Activated CD4-positive, alpha-beta T cell treated with anti-CD3 and anti-CD28 coated beads for 4 hours (primary cell): ENCODE measurements around the gene FCF1.

Experiments
- DNase-seq, 2 donors: peaks; one replicate each; pipeline ENCODE4 v3.0.0-alpha.2; 2020

FCF1 gene

DNA sequence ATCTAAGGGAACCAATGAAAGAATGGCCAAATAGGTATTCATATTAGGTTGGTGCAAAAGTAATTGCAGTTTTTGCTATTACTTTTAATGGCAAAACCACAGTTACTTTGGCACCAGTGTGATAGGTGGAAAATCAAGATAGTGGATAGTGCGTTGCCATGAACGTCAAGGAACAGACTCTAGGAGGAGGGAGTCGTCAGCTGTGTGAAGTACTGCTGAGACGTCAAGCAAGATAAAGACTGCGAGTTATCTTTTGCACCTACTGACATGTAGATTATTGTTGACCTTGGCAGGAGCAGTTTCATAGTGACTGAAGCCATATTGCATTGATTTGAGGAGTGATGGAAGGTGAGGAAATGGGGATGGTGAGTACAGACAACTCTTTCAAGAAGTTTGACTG lies 58.5 kb downstream of the FCF1 start:
- no peak for DNase-seq

DNA sequence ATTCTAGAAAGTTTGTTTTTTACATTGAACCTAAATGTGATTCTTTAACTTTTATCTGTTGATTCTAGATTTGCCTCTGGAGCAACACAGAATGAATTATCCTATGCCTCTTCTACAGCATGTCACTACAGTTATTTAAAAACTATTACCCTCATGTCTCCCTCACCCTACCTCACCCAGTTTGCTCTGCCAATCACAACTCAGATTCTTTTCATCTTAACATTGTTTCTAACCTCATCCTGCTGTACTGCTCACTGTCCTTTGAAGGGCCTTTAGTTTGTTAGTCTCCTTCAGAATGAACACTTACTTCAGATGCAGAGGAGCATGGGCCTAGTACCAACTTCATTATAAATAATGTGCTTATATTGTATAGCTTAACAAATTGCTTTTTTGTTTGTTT lies 71.7 kb downstream of the FCF1 start:
- no peak for DNase-seq

DNA sequence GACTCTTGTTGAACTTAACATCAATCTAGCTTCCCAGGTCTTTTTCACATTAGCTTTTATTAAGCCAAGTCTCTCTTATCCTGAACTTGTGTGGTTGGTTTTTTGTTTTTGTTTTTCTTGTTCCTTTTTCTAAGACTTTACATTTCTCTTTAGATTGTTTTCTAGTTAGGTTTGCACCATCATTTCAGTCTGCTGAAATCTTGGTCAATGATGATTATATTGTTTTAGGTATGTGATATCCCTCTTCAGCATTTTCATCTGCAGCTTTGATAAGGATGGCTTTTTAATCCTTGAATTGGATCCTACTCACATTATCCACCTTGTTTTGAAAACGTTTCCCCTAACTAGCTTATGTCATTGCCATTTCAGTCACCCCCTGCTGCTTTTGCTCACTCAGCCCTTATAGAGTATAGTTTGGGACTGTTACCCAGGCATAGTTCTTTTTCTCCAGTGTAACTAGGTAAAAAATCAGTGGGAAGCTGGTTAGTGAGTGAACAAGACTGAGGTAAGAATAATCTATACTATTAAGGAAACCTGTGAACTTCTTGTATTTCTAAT lies 72.2 kb downstream of the FCF1 start:
- no peak for DNase-seq

DNA sequence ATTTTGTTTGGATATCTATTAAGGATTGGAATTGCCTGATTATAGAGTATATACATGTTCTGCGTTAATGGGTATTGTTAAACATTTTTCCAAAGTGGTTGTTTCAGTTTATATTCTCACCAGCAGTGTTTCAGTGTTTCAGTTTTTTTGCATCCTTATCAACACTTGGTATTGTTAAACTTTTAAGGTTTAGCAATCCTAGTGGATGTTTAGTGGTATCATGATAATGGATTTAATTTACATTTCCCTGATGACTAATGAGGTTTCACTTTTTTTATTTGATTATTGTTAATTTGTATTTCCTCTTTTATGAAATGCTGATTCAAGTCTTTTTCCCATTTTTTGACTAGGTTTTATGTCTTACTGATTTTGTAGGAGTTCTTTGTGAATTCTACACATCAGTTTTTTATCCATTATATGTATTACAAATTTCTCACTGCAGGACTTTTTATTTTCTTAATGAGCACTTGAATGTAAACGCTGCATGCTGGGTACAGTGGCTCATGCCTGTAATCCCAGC lies 73.9 kb downstream of the FCF1 start:
- DNase-seq: no peak
